GM19035 (cell line): ENCODE data around the gene TSPAN3.

Experiments used
- ATAC-seq: cut with Tn5 transposase; IDR thresholded peaks from one replicate; pipeline ENCODE4 v1.9.1; 2021; ENCODE audit not compliant: unreplicated experiment

Gene TSPAN3

GRCh38 chr15:77070495-77071304 lies at the start of gene TSPAN3:
TSS of gene TSPAN3 (minus strand) at chr15:77071109. CDS start at chr15:77070954, 155 bp downstream.
- peak; percentile 94 for ATAC-seq

GRCh38 chr15:77120576-77120975 lies 49.7 kb upstream of the TSPAN3 start:
- ATAC-seq: no peak

GRCh38 chr15:77119446-77119845 lies 48.5 kb upstream of the TSPAN3 start:
- ATAC-seq: no peak

GRCh38 chr15:77118882-77119321 lies 48.0 kb upstream of the TSPAN3 start:
- ATAC-seq: no peak

GRCh38 chr15:77115179-77115578 lies 44.3 kb upstream of the TSPAN3 start:
- ATAC-seq: no peak

GRCh38 chr15:77112838-77113504 lies 42.1 kb upstream of the TSPAN3 start:
- no peak for ATAC-seq

GRCh38 chr15:77111789-77112188 lies 40.9 kb upstream of the TSPAN3 start:
- ATAC-seq: no peak

DNA sequence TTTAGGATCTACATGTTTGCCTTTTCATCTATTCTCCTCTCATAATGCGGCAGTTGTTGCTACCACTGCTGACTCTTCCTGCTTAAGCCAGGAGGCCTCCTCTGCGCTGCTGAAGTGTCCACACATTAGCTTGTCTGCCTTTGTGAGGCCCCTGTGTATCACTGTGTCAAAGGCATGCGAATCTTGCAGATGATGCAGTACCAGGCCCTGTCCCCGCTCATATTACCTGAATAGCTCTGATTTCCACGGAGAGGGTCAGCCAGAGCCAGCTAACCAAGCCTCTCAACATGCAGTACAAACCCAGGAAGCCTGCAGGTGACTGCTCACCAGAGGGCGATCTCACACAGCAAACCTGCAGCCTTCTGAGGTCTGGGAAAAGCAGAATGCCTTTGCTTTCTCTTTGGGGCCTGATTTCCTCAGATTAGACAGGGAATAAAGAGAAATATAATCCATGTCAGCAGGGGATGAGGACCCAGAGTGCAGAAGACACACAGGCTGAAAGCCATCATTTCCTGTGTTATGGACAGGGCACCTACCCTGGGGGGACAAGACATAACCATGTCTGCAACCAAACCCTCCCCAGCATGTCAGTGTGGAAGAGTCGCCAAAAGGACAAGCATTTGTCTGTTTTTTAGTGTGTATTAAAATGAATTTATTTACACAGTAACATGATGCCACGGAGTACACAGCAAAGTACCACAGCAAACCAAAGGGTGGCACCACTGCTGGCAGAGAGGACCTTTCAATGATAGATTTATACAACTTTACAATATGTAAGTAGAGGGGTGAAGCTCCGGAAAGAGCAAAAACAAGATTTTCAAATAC lies 36.8 kb upstream of the TSPAN3 start:
- ATAC-seq: no peak

GRCh38 chr15:77107068-77107467 lies 36.2 kb upstream of the TSPAN3 start:
- ATAC-seq: no peak

DNA sequence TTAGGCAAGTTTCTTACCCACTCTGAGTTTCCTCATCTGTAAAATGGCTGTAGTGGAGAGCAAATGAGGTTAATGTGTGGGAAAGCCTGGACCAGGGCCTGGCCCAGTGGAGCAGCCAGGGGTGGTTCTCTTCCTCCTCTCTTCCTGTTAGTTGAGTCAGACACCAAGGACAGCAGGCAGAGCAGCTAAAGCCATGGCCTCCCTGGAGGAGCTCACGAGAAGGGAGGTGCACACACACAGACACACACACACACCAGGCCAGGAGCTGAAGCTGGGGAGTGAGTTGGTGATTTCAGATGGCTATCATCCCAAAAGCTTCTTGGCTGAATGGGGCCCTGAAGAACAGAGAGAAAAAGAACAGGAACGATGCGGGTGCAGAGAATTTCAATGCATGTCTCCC lies 33.2 kb upstream of the TSPAN3 start:
- no peak for ATAC-seq

GRCh38 chr15:77099741-77100463 lies 29.0 kb upstream of the TSPAN3 start:
- ATAC-seq: no peak

- no peak for ATAC-seq
Observed at GRCh38 chr15:77098572-77098971, 27.7 kb upstream of the TSPAN3 start.

DNA sequence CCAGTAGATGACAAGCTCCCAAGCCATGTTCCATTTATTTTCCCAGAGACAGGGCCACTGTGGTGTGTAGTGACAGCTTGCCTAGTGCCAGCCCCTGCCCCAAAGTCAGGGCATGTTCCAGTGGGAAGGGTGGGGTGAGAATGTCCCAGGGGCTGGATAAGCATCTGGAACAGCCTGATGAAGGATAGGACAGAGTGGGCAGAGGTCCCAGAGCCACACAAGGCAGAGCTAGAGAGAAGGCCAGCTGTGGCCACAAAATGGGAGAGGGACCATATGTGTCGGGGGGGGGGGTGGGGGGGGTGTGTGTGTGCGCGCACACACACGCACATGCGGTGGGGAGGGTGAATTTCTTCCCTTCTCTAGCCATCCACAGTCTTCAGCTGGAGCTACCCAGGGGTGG lies 27.0 kb upstream of the TSPAN3 start:
- ATAC-seq: no peak

GRCh38 chr15:77097248-77097721 lies 26.4 kb upstream of the TSPAN3 start:
- ATAC-seq: no peak

DNA sequence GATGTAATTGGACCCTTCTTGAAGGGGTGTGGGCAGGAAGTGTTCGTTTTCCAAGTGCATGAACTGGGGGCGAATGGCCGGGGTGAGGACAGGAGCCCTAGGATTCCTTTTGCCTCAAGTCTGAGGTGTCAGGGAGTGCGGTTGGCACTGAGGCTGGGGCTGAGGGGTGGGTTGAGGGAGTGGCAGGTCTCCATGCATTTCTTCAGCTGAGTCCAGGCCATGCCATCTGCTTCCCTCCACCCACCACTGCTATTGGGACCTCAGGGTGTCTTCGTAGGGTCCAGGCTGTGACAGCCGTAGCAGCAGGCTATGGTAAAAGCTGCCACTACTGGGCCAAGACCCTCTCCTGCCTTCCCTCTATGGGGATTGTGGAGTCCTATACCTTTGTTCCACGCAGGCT lies 25.6 kb upstream of the TSPAN3 start:
- no peak for ATAC-seq

DNA sequence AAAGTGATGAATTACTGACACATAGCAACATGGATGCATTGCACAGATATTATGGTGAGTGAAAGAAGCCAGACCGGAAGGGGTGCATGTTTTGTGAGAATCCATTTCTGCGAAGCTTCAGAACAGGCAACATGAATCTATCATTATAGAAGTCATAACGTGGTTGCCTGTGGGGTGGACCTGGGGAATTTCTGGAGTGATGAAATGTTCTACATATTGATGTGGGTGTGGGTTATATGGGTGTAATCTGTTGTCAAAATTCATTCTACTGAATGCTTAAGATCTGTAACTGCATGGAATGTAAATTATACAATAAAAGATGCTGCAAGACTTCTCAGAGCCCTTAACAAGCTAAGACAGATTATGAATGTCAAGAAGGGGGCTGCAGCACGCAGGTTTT lies 25.2 kb upstream of the TSPAN3 start:
- ATAC-seq: no peak

DNA sequence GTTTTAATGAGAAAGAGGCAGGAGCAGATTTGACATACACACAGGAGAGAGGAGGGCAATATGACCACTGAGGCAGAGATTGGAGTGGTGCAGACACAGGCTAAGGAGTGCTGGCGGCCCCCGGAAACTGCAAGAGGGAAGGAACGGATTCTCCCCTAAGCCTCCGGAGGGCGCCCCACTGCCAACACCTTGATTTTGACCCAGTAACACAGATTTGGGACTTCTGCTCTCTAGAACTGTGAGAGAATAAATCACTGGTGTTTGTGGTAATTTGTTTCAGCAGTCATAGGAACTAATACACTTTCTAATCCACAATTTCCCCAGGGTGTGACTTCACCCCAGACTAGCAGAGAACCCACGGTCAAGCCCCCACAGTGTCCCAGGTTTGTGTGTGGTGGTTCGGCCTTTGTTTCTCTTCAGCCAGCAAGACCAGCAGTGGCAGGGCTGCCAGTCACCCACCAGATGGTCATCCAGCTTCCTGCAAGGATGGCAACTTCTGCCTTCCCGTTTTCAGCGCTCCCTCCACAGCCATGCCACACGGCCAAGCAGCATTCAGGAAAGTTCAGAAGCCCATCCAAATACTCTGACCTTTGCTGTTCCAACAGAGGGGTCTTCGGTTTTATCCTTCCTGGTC lies 23.6 kb upstream of the TSPAN3 start:
- no peak for ATAC-seq

- ATAC-seq: no peak
Observed at GRCh38 chr15:77093436-77093835, 22.5 kb upstream of the TSPAN3 start.

GRCh38 chr15:77091097-77091496 lies 20.2 kb upstream of the TSPAN3 start:
- no peak for ATAC-seq

GRCh38 chr15:77087213-77087612 lies 16.3 kb upstream of the TSPAN3 start:
- no peak for ATAC-seq
